Measurements from ENCODE around the gene FHIT.

FHIT gene

DNA sequence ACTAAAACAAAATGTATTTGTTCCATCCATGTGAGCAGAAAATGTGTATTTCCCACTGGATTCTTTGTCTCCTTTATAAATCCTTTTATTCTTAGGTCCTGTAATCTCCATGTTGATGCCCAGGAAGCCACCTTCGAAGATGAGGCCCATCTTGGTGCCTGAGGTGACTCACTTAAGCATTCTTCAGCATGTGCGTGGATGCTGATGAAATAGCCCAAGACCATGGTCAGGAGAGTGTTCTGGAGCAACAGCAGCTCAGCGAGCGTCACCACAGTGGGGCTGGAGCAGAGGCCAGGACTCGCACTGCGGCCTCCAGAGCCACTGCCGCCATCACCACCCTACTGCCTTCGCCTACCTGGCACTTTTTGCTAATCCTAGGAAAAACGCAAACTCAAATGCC lies 520.9 kb downstream of the FHIT start:
- H3K27ac ChIP-seq (ENCODE audit: low read depth, low read length) = no peak overlapping the region
- no peak overlapping the region for H2AFZ ChIP-seq (ENCODE audit: low read depth, low read length, severe bottlenecking)
- no peaks in the 10 kb centered on the region for H3K36me3 ChIP-seq (ENCODE audit: low read length)
- H3K9me2 ChIP-seq (replicated peaks; ENCODE audit: insufficient read depth, low read length) = no peaks in the 10 kb centered on the region
- H3K9ac ChIP-seq (ENCODE audit: low read length) = no peak overlapping the region
- H3K27me3 ChIP-seq (ENCODE audit: low read length) = no peaks in the 10 kb centered on the region
- TF ChIP-seq, protein P1, sequence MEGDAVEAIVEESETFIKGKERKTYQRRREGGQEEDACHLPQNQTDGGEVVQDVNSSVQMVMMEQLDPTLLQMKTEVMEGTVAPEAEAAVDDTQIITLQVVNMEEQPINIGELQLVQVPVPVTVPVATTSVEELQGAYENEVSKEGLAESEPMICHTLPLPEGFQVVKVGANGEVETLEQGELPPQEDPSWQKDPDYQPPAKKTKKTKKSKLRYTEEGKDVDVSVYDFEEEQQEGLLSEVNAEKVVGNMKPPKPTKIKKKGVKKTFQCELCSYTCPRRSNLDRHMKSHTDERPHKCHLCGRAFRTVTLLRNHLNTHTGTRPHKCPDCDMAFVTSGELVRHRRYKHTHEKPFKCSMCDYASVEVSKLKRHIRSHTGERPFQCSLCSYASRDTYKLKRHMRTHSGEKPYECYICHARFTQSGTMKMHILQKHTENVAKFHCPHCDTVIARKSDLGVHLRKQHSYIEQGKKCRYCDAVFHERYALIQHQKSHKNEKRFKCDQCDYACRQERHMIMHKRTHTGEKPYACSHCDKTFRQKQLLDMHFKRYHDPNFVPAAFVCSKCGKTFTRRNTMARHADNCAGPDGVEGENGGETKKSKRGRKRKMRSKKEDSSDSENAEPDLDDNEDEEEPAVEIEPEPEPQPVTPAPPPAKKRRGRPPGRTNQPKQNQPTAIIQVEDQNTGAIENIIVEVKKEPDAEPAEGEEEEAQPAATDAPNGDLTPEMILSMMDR (IDR thresholded peaks at IDR 0.05; ENCODE audit: insufficient read depth, low read length, poor library complexity, severe bottlenecking) = no peak
- TF ChIP-seq EZH2phosphoT487 (conservative IDR thresholded peaks at IDR 0.05; ENCODE audit: low read length) = no peak
- H3K4me3 ChIP-seq (ENCODE audit: insufficient read depth, low read length, poor library complexity, severe bottlenecking) = no peak overlapping the region
- no peaks in the 10 kb centered on the region for H3K9me3 ChIP-seq (ENCODE audit: insufficient read depth, low read length)
- no peaks in the 10 kb centered on the region for H3K79me2 ChIP-seq (ENCODE audit: insufficient read depth, low read length)
- no peak overlapping the region for H3K4me2 ChIP-seq (ENCODE audit: low read depth, low read length, poor library complexity, severe bottlenecking)
- no peaks in the 10 kb centered on the region for H4K20me1 ChIP-seq (ENCODE audit: low read depth, low read length)
- H3F3A ChIP-seq (ENCODE audit: insufficient read depth) = no peaks in the 10 kb centered on the region

DNA sequence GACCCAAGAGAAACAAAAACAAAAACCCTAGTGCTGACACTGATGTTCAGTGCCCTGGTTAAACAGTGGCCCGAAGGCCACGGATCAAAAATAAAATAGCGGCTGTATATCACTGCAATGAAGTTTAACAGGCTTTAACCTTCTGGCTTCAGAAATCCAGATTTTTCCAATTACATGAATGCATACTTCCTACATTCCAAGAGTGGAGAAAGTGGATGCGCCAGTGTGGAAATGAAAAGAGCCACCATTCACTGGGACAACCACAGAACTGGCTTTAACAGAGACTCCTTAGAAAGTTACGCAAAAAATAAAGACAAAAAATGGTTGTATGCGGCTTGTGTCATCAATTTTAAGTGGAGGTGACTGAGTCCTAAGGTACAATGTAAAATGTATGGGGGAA lies 522.2 kb downstream of the FHIT start:
- Histone ChIP-seq H3K9me3 (ENCODE audit: insufficient read depth, low read length) (no peaks in the 10 kb centered on the region), H2AFZ (ENCODE audit: low read depth, low read length, severe bottlenecking) (no peak overlapping the region), H3K4me2 (ENCODE audit: low read depth, low read length, poor library complexity, severe bottlenecking) (no peak overlapping the region), H4K20me1 (ENCODE audit: low read depth, low read length) (no peaks in the 10 kb centered on the region), H3K9ac (ENCODE audit: low read length) (no peak overlapping the region), H3K36me3 (ENCODE audit: low read length) (no peaks in the 10 kb centered on the region), H3K79me2 (ENCODE audit: insufficient read depth, low read length) (no peaks in the 10 kb centered on the region), H3K9me2 (replicated peaks; ENCODE audit: insufficient read depth, low read length) (no peaks in the 10 kb centered on the region), H3K27me3 (ENCODE audit: low read length) (no peaks in the 10 kb centered on the region), H3F3A (ENCODE audit: insufficient read depth) (no peaks in the 10 kb centered on the region), H3K4me3 (ENCODE audit: insufficient read depth, low read length, poor library complexity, severe bottlenecking) (no peak overlapping the region), H3K27ac (ENCODE audit: low read depth, low read length) (no peak overlapping the region)
- TF ChIP-seq, protein P1 (IDR thresholded peaks at IDR 0.05; ENCODE audit: insufficient read depth, low read length, poor library complexity, severe bottlenecking) = no peak
- TF ChIP-seq EZH2phosphoT487 (conservative IDR thresholded peaks at IDR 0.05; ENCODE audit: low read length) = no peak

DNA sequence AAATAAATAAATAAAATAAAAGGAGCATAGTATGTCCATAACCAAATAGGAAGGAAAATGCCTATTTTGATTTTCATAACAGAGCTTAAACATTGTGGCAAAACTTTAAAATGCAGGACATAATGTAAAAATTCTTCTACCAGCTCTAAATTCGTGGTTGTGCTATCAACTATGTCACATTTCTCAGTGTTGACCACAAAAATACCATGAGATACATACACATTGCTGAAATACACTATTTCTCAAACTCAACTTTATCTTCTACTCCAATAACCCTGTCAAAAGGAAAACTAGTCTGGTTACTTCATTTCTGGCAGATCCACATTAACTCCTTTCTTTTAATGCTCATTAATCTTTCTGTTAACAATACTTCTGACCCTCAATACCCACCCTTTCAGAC lies 523.2 kb downstream of the FHIT start:
- no peak overlapping the region for H3K9ac ChIP-seq (ENCODE audit: low read length)
- no peaks in the 10 kb centered on the region for H3K79me2 ChIP-seq (ENCODE audit: insufficient read depth, low read length)
- no peak overlapping the region for H2AFZ ChIP-seq (ENCODE audit: low read depth, low read length, severe bottlenecking)
- no peaks in the 10 kb centered on the region for H3K27me3 ChIP-seq (ENCODE audit: low read length)
- no peaks in the 10 kb centered on the region for H3K36me3 ChIP-seq (ENCODE audit: low read length)
- H3K9me3 ChIP-seq (ENCODE audit: insufficient read depth, low read length) = no peaks in the 10 kb centered on the region
- no peaks in the 10 kb centered on the region for H4K20me1 ChIP-seq (ENCODE audit: low read depth, low read length)
- H3K9me2 ChIP-seq (replicated peaks; ENCODE audit: insufficient read depth, low read length) = no peaks in the 10 kb centered on the region
- no peak overlapping the region for H3K4me3 ChIP-seq (ENCODE audit: insufficient read depth, low read length, poor library complexity, severe bottlenecking)
- TF ChIP-seq, protein P1 (IDR thresholded peaks at IDR 0.05; ENCODE audit: insufficient read depth, low read length, poor library complexity, severe bottlenecking) = no peak
- TF ChIP-seq EZH2phosphoT487 (conservative IDR thresholded peaks at IDR 0.05; ENCODE audit: low read length) = no peak
- no peak overlapping the region for H3K4me2 ChIP-seq (ENCODE audit: low read depth, low read length, poor library complexity, severe bottlenecking)
- no peak overlapping the region for H3K27ac ChIP-seq (ENCODE audit: low read depth, low read length)
- H3F3A ChIP-seq (ENCODE audit: insufficient read depth) = no peaks in the 10 kb centered on the region
